Liver (tissue), 9 donors: Measurements from ENCODE around the gene STK24. TPM values are rescaled to one million over a fixed set of nuclear protein-coding genes. Genes with fewer than 3 reads are reported as not detected.

Experiments
- DNase-seq: peaks from one replicate; pipeline ENCODE4 v3.0.0-alpha.2; 2017; ENCODE audit warnings: low spot score
- H3K27ac ChIP-seq, 2 donors: one replicate each; pipeline ENCODE4 v1.7.0; 2013; ENCODE audit warnings: inconsistent platforms in 2 of 2, low read length in 2 of 2, control low read depth in 1 of 2, low read depth in 1 of 2, mild to moderate bottlenecking in 1 of 2
- H3K27me3 ChIP-seq, 4 donors: one replicate each; pipeline versions ENCODE4 v1.6.1 to v1.7.0; 2013; ENCODE audit warnings: low read length in 3 of 4, inconsistent platforms in 1 of 4, mild to moderate bottlenecking in 1 of 4, moderate library complexity in 1 of 4; ENCODE audit not compliant: control insufficient read depth in 4 of 4, insufficient read depth in 4 of 4
- H3K36me3 ChIP-seq, 4 donors: one replicate each; pipeline versions ENCODE4 v1.6.1 to v1.7.0; 2013; ENCODE audit warnings: low read length in 3 of 4, mild to moderate bottlenecking in 3 of 4, low read depth in 1 of 4, moderate library complexity in 1 of 4; ENCODE audit not compliant: control insufficient read depth in 4 of 4, insufficient read depth in 3 of 4
- H3K4me1 ChIP-seq, 4 donors: one replicate each; pipeline versions ENCODE4 v1.6.1 to v1.7.0; 2013; ENCODE audit warnings: low read length in 3 of 4, mild to moderate bottlenecking in 3 of 4, moderate library complexity in 1 of 4; ENCODE audit not compliant: control insufficient read depth in 4 of 4, insufficient read depth in 4 of 4
- H3K4me3 ChIP-seq, 3 donors: one replicate each; pipeline versions ENCODE4 v1.6.1 to v1.7.0; 2013; ENCODE audit warnings: low read length in 3 of 3, control low read depth in 1 of 3, low read depth in 1 of 3, mild to moderate bottlenecking in 1 of 3
- H3K9ac ChIP-seq, 2 donors: one replicate each; pipeline ENCODE4 v1.7.0; 2013; ENCODE audit warnings: low read length in 2 of 2, mild to moderate bottlenecking in 2 of 2, moderate library complexity in 2 of 2, control low read depth in 1 of 2, low read depth in 1 of 2
- H3K9me3 ChIP-seq, 4 donors: one replicate each; pipeline versions ENCODE4 v1.6.1 to v1.7.0; 2013; ENCODE audit warnings: low read length in 3 of 4; ENCODE audit not compliant: control insufficient read depth in 4 of 4
- GABPA ChIP-seq, 2 donors: IDR thresholded peaks in 1 of 2; conservative IDR thresholded peaks in 1 of 2; 2 replicates each; pipeline ENCODE4 v1.6.1; 2016; ENCODE audit warnings: antibody characterized with exemption in 2 of 2, mild to moderate bottlenecking in 1 of 2, moderate library complexity in 1 of 2
- HNF4G ChIP-seq: IDR thresholded peaks from 2 replicates; pipeline ENCODE4 v1.6.1; 2016; ENCODE audit warnings: antibody characterized with exemption
- JUND ChIP-seq, 2 donors: IDR thresholded peaks; 2 replicates each; pipeline ENCODE4 v1.6.1; 2016; ENCODE audit warnings: antibody characterized with exemption in 2 of 2
- NR2F2 ChIP-seq: IDR thresholded peaks from 2 replicates; pipeline ENCODE4 v1.6.1; 2016; ENCODE audit warnings: antibody characterized with exemption
- RXRA ChIP-seq, 2 donors: IDR thresholded peaks; 2 replicates each; pipeline ENCODE4 v1.6.1; 2017 to 2018; ENCODE audit warnings: antibody characterized with exemption in 2 of 2, mild to moderate bottlenecking in 1 of 2
- SP1 ChIP-seq: IDR thresholded peaks from 2 replicates; pipeline ENCODE4 v1.6.1; 2018; ENCODE audit warnings: antibody characterized with exemption, mild to moderate bottlenecking
- TAF1 ChIP-seq: conservative IDR thresholded peaks from 2 replicates; pipeline ENCODE4 v1.6.1; 2016; ENCODE audit warnings: antibody characterized with exemption, mild to moderate bottlenecking
- YY1 ChIP-seq: IDR thresholded peaks from 2 replicates; pipeline ENCODE4 v1.6.1; 2016; ENCODE audit warnings: antibody characterized with exemption, mild to moderate bottlenecking
- WGBS: extraction: QIAGEN DNeasy Blood & Tissue Kit; methylation state at CpG from one replicate; pipeline ENCODE4 v1.1.7; 2013; 5-methylcytosine and 5-hydroxymethylcytosine counted together
- polyA plus RNA-seq, 2 donors: library from polyadenylated mRNA; stranded (reverse) in 1 of 2; unstranded in 1 of 2; fragments of 200-250 nt in 1 of 2; fragments of >200 nt in 1 of 2; fragmentation: Nextera tagmentation in 1 of 2; extraction: Ambion mirVana in 1 of 2; gene quantifications; one replicate each; pipeline versions ENCODE4 v1.2.1 to v1.2.3, GENCODE V29; 2013 to 2015
- total RNA-seq, 2 donors: library from RNA; depleted of rRNA; stranded (reverse); fragments of >200 nt; gene quantifications; one replicate each; pipeline ENCODE4 v1.2.3, GENCODE V29; 2014
- TF ChIP-seq, protein P1 (sequence below): IDR thresholded peaks from 2 replicates; pipeline ENCODE4 v1.6.1; 2016; ENCODE audit warnings: antibody characterized with exemption, mild to moderate bottlenecking
- TF ChIP-seq, protein P2 (sequence below): fragments of 150-350 bp; IDR thresholded peaks from 2 replicates; pipeline ENCODE4 v1.5.1; 2017; ENCODE audit warnings: improper control_type of control experiment, low read depth, low read length; ENCODE audit not compliant: missing input control
- TF ChIP-seq, protein P3 (sequence below): IDR thresholded peaks from 2 replicates; pipeline ENCODE4 v1.6.1; 2016; ENCODE audit warnings: antibody characterized with exemption
- donor health status: healthy.
- donor health status: healthy.
- donor health status: healthy.
- donor health status: healthy.
- donor health status: healthy.

Gene STK24
- total and polyA plus RNA-seq, 4 donors = 6.4 to 43.3 (median 14.9) TPM

GRCh38 chr13:98613591-98613990 lies 36.7 kb upstream of the STK24 start:
- Histone ChIP-seq H3K4me3 (no peak overlapping the region), H3K9me3 (no peaks in the 10 kb centered on the region), H3K27me3 (no peaks in the 10 kb centered on the region), H3K36me3 (no peaks in the 10 kb centered on the region), H3K27ac (no peak overlapping the region), H3K9ac (no peak overlapping the region), H3K4me1 (no peaks in the 10 kb centered on the region)
- 93% methylated on average over 1 of the region's 1 CpG for WGBS
- TF ChIP-seq JUND (IDR thresholded peaks at IDR 0.05) = no peak
- TF ChIP-seq, protein P1, sequence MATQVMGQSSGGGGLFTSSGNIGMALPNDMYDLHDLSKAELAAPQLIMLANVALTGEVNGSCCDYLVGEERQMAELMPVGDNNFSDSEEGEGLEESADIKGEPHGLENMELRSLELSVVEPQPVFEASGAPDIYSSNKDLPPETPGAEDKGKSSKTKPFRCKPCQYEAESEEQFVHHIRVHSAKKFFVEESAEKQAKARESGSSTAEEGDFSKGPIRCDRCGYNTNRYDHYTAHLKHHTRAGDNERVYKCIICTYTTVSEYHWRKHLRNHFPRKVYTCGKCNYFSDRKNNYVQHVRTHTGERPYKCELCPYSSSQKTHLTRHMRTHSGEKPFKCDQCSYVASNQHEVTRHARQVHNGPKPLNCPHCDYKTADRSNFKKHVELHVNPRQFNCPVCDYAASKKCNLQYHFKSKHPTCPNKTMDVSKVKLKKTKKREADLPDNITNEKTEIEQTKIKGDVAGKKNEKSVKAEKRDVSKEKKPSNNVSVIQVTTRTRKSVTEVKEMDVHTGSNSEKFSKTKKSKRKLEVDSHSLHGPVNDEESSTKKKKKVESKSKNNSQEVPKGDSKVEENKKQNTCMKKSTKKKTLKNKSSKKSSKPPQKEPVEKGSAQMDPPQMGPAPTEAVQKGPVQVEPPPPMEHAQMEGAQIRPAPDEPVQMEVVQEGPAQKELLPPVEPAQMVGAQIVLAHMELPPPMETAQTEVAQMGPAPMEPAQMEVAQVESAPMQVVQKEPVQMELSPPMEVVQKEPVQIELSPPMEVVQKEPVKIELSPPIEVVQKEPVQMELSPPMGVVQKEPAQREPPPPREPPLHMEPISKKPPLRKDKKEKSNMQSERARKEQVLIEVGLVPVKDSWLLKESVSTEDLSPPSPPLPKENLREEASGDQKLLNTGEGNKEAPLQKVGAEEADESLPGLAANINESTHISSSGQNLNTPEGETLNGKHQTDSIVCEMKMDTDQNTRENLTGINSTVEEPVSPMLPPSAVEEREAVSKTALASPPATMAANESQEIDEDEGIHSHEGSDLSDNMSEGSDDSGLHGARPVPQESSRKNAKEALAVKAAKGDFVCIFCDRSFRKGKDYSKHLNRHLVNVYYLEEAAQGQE = no peak
- TF ChIP-seq SP1 = no peak
- TF ChIP-seq HNF4G = no peak
- no peak for TF ChIP-seq TAF1
- no peak for TF ChIP-seq RXRA (IDR thresholded peaks at IDR 0.05)
- TF ChIP-seq NR2F2 = no peak
- no peak for TF ChIP-seq YY1
- no peak for DNase-seq

DNA sequence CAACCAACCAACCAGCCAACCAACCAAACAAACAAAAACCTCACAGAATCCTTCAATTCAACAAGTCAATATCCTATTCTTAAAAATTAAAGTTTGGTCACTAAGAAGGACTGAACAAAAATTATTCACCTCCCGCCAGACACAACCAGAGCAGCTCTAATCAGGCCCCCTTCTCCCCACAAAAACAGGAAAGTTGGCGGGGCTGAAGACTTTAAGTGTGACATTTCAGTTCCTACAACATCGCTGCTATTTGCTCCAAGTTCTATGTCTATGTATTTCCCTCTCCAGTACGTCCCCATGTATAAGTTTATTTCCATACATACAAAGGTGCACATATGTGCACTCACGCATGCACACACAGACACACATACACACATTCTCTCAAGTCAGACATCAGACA lies 32.8 kb upstream of the STK24 start:
- Histone ChIP-seq H3K9ac (no peak overlapping the region), H3K27me3 (no peaks in the 10 kb centered on the region), H3K4me1 (no peaks in the 10 kb centered on the region), H3K36me3 (no peaks in the 10 kb centered on the region), H3K4me3 (no peak overlapping the region), H3K27ac (no peak overlapping the region), H3K9me3 (no peaks in the 10 kb centered on the region)
- DNase-seq = no peak
- TF ChIP-seq HNF4G (no peak), NR2F2 (no peak)
- 86% methylated on average over 5 of the region's 5 CpGs for WGBS

GRCh38 chr13:98606296-98606695 lies 29.4 kb upstream of the STK24 start:
- no peak for DNase-seq
- H3K27me3 ChIP-seq = no peaks in the 10 kb centered on the region
- TF ChIP-seq, protein P2, sequence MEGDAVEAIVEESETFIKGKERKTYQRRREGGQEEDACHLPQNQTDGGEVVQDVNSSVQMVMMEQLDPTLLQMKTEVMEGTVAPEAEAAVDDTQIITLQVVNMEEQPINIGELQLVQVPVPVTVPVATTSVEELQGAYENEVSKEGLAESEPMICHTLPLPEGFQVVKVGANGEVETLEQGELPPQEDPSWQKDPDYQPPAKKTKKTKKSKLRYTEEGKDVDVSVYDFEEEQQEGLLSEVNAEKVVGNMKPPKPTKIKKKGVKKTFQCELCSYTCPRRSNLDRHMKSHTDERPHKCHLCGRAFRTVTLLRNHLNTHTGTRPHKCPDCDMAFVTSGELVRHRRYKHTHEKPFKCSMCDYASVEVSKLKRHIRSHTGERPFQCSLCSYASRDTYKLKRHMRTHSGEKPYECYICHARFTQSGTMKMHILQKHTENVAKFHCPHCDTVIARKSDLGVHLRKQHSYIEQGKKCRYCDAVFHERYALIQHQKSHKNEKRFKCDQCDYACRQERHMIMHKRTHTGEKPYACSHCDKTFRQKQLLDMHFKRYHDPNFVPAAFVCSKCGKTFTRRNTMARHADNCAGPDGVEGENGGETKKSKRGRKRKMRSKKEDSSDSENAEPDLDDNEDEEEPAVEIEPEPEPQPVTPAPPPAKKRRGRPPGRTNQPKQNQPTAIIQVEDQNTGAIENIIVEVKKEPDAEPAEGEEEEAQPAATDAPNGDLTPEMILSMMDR = no peak
- TF ChIP-seq, protein P3, sequence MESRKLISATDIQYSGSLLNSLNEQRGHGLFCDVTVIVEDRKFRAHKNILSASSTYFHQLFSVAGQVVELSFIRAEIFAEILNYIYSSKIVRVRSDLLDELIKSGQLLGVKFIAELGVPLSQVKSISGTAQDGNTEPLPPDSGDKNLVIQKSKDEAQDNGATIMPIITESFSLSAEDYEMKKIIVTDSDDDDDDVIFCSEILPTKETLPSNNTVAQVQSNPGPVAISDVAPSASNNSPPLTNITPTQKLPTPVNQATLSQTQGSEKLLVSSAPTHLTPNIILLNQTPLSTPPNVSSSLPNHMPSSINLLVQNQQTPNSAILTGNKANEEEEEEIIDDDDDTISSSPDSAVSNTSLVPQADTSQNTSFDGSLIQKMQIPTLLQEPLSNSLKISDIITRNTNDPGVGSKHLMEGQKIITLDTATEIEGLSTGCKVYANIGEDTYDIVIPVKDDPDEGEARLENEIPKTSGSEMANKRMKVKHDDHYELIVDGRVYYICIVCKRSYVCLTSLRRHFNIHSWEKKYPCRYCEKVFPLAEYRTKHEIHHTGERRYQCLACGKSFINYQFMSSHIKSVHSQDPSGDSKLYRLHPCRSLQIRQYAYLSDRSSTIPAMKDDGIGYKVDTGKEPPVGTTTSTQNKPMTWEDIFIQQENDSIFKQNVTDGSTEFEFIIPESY = no peak
- TF ChIP-seq TAF1 (no peak), GABPA (IDR thresholded peaks at IDR 0.05 in 1 of 2, conservative IDR thresholded peaks at IDR 0.05 in 1 of 2) (no peak)
- H3K36me3 ChIP-seq = no peaks in the 10 kb centered on the region
- no peak overlapping the region for H3K9ac ChIP-seq
- no peak overlapping the region for H3K4me3 ChIP-seq
- H3K27ac ChIP-seq = no peak overlapping the region
- WGBS = 49% methylated on average over 5 of the region's 5 CpGs
- H3K4me1 ChIP-seq = no peaks in the 10 kb centered on the region
- H3K9me3 ChIP-seq = no peaks in the 10 kb centered on the region
